ENCODE measurements around the gene ORC4.
"Not testable (repeated sequence)": the region's sequence is repeated elsewhere in the genome, so short reads cannot be mapped to it uniquely, and the experiment has no call there.

ORC4 gene

GRCh38 chr2:148000095-148000494 is 20.4 kb downstream of the ORC4 start:
- H3K4me3 ChIP-seq (ENCODE audit: low read depth, low read length), result no peak overlapping the region
- TF ChIP-seq, protein P1, sequence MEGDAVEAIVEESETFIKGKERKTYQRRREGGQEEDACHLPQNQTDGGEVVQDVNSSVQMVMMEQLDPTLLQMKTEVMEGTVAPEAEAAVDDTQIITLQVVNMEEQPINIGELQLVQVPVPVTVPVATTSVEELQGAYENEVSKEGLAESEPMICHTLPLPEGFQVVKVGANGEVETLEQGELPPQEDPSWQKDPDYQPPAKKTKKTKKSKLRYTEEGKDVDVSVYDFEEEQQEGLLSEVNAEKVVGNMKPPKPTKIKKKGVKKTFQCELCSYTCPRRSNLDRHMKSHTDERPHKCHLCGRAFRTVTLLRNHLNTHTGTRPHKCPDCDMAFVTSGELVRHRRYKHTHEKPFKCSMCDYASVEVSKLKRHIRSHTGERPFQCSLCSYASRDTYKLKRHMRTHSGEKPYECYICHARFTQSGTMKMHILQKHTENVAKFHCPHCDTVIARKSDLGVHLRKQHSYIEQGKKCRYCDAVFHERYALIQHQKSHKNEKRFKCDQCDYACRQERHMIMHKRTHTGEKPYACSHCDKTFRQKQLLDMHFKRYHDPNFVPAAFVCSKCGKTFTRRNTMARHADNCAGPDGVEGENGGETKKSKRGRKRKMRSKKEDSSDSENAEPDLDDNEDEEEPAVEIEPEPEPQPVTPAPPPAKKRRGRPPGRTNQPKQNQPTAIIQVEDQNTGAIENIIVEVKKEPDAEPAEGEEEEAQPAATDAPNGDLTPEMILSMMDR (IDR thresholded peaks at IDR 0.05; ENCODE audit: insufficient read depth, low read depth, low read length, missing control alignments), result no peak
- no peak for DNase-seq (ENCODE audit: low read depth)

DNA sequence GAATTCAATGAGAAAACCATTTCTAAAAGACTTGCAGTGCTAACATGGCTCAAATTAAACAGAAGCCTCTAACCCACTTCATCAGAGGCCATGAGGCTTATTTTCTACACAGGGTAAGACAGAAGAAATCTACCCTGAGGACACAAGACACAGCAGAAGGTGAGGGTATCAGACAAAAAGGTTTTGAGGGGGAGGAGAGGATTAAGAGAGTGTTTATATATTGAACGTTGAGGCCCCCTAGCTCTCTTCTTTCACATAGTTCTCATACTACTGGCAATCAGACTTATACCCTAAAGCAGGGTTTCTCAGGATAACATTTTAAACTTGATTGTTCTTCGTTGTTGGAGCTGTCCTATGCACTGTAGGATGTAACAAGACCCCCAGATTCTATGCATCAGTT is 21.4 kb downstream of the ORC4 start:
- no peak for DNase-seq (ENCODE audit: low read depth)
- TF ChIP-seq, protein P1 (IDR thresholded peaks at IDR 0.05; ENCODE audit: insufficient read depth, low read depth, low read length, missing control alignments), result no peak
- H3K4me3 ChIP-seq (ENCODE audit: low read depth, low read length), result no peak overlapping the region

- no peak for DNase-seq (ENCODE audit: low read depth)
- TF ChIP-seq, protein P1 (IDR thresholded peaks at IDR 0.05; ENCODE audit: insufficient read depth, low read depth, low read length, missing control alignments), result no peak
- no peak overlapping the region for H3K4me3 ChIP-seq (ENCODE audit: low read depth, low read length)
Observed at GRCh38 chr2:147998203-147998602, 22.3 kb downstream of the ORC4 start.

DNA sequence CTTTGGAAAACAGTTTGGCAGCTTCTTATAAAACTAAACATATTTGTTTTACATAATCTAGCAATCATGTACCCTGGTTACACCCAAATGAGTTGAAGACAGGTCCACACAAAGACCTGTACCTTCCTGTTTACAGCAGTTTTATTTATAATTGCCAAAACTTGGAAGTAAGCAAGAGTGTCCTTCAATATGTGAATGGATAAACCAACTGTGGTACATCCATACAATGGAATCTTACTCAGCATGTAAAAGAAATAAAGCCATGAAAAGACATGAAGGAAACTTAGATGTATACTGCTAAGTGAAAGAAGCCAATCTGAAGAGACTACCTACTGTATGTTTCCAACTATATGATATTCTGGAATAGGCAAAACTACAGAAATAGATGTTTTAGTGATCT is 23.7 kb downstream of the ORC4 start:
- no peak for DNase-seq (ENCODE audit: low read depth)
- no peak overlapping the region for H3K4me3 ChIP-seq (ENCODE audit: low read depth, low read length)
- TF ChIP-seq, protein P1 (IDR thresholded peaks at IDR 0.05; ENCODE audit: insufficient read depth, low read depth, low read length, missing control alignments), result no peak

GRCh38 chr2:147994965-147995364 is 25.6 kb downstream of the ORC4 start:
- DNase-seq (ENCODE audit: low read depth); H3K4me3 ChIP-seq (ENCODE audit: low read depth, low read length): not testable (repeated sequence)

DNA sequence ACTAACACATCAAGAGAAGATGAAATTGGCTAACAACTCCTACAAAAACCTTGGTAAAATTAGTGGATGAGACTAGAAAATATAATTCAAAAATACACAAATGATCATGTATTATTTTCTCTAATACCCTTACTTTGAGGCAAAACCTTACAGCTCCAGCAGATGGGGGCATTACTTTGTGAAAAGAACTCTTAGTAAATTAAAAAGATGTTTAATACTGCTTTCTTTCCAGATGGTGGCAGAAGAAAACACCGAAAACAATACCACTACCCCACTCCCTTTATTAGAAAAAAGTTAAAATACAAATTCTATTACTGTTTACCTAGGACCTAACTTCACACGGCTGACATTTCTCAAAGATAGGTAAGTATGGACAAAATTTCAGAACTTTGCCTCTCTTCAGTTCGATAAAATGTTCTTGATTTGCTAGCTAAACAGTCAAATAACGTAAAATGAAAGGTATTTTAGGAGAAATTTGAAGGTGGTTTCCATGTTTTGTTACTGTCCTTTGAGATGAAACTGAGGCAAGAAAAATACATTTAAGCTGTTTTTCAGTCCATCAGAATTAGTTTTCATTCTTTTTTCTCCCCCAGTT is 30.6 kb downstream of the ORC4 start:
- TF ChIP-seq, protein P1 (IDR thresholded peaks at IDR 0.05; ENCODE audit: insufficient read depth, low read depth, low read length, missing control alignments), result peak; percentile 50
- DNase-seq (ENCODE audit: low read depth), result peak; percentile 64
- H3K4me3 ChIP-seq (ENCODE audit: low read depth, low read length), result no peak overlapping the region

DNA sequence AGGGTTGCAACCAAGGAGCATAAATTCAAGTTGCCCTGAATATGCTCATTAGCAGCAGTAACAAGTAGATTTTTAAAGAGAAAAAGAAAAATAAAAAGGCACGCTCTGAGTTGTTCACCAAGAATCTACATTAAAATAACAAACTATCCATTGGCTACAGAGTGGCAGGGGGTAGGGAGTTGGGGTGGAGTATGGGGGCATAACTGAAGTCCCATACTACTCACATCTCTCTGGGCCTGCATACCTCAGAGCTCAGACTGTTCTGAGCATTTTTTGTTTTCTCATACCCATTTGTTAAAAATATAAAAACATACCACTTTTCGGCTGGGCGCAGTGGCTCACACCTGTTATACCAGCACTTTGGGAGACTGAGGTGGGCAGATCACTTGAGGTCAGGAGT is 31.4 kb downstream of the ORC4 start:
- DNase-seq (ENCODE audit: low read depth), result no peak
- H3K4me3 ChIP-seq (ENCODE audit: low read depth, low read length), result no peak overlapping the region
- TF ChIP-seq, protein P1 (IDR thresholded peaks at IDR 0.05; ENCODE audit: insufficient read depth, low read depth, low read length, missing control alignments), result no peak

Data from GM12865 (cell line).